CD4-positive, alpha-beta T cell treated with Interleukin-6 at 100 ng/mL for 8 hours (primary cell): ENCODE results near the gene CHGA.

Source experiments
- DNase-seq: peaks from one replicate; pipeline ENCODE4 v3.0.0-alpha.2; 2020; ENCODE audit warnings: mixed read lengths, low spot score

Gene CHGA

GRCh38 chr14:92922883-92923743 lies at the start of gene CHGA:
Gene CHGA, plus strand, starts transcription at chr14:92923150. Its CDS starts 210 bp downstream, at chr14:92923360.
- peak; percentile 11 for DNase-seq

- DNase-seq, result no peak
Observed at GRCh38 chr14:92874962-92875661, 47.8 kb upstream of the CHGA start.

- DNase-seq, result no peak
Observed at GRCh38 chr14:92877757-92878431, 45.1 kb upstream of the CHGA start.

GRCh38 chr14:92880351-92880750 lies 42.6 kb upstream of the CHGA start:
- DNase-seq, result no peak

- DNase-seq, result no peak
Observed at GRCh38 chr14:92880851-92881250, 42.1 kb upstream of the CHGA start.

- DNase-seq, result no peak
Observed at GRCh38 chr14:92883066-92883465, 39.9 kb upstream of the CHGA start.

GRCh38 chr14:92884410-92884809 lies 38.5 kb upstream of the CHGA start:
- no peak for DNase-seq

- no peak for DNase-seq
Observed at GRCh38 chr14:92885279-92886061, 37.5 kb upstream of the CHGA start.

GRCh38 chr14:92886337-92886736 lies 36.6 kb upstream of the CHGA start:
- no peak for DNase-seq

- no peak for DNase-seq
Observed at GRCh38 chr14:92887157-92887556, 35.8 kb upstream of the CHGA start.

GRCh38 chr14:92888896-92889295 lies 34.1 kb upstream of the CHGA start:
- no peak for DNase-seq

- no peak for DNase-seq
Observed at GRCh38 chr14:92890830-92891588, 31.9 kb upstream of the CHGA start.

- no peak for DNase-seq
Observed at GRCh38 chr14:92892589-92892988, 30.4 kb upstream of the CHGA start.

GRCh38 chr14:92895352-92895878 lies 27.5 kb upstream of the CHGA start:
- DNase-seq, result no peak

- no peak for DNase-seq
Observed at GRCh38 chr14:92897922-92898565, 24.9 kb upstream of the CHGA start.

- DNase-seq, result no peak
Observed at GRCh38 chr14:92898566-92899131, 24.3 kb upstream of the CHGA start.

GRCh38 chr14:92900660-92901059 lies 22.3 kb upstream of the CHGA start:
- DNase-seq, result no peak

GRCh38 chr14:92902191-92902590 lies 20.8 kb upstream of the CHGA start:
- DNase-seq, result no peak

GRCh38 chr14:92902726-92903125 lies 20.2 kb upstream of the CHGA start:
- no peak for DNase-seq

- DNase-seq, result peak; percentile 11
Observed at GRCh38 chr14:92903359-92903758, 19.6 kb upstream of the CHGA start.
